GM15510 (cell line): ENCODE measurements around the gene HSDL2.

Source experiments
- POLR2A ChIP-seq: IDR thresholded peaks from 3 replicates; pipeline ENCODE4 v1.6.1; 2011; ENCODE audit warnings: borderline replicate concordance; ENCODE audit not compliant: insufficient read length; ENCODE audit errors: extremely low read depth

HSDL2 gene

GRCh38 chr9:112477330-112477729, 97.4 kb downstream of the HSDL2 start:
- TF ChIP-seq POLR2A = no peak

- TF ChIP-seq POLR2A = no peak
These were observed 99.3 kb downstream of the HSDL2 start for GRCh38 chr9:112479221-112479620.

- TF ChIP-seq POLR2A = no peak
These were observed 104.7 kb downstream of the HSDL2 start for GRCh38 chr9:112484607-112485006.

GRCh38 chr9:112485574-112485973, 105.7 kb downstream of the HSDL2 start:
- no peak for TF ChIP-seq POLR2A

GRCh38 chr9:112486221-112487007, 106.5 kb downstream of the HSDL2 start, which contains the start of gene KIAA1958:
Gene KIAA1958, plus strand, starts transcription at chr9:112486827. Its CDS starts 87,254 bp downstream, at chr9:112574081.
- TF ChIP-seq POLR2A = peak; percentile 95

GRCh38 chr9:112487008-112487798, 107.3 kb downstream of the HSDL2 start:
- no peak for TF ChIP-seq POLR2A

- no peak for TF ChIP-seq POLR2A
These were observed 108.0 kb downstream of the HSDL2 start for GRCh38 chr9:112487799-112488340.

GRCh38 chr9:112489039-112489546, 109.2 kb downstream of the HSDL2 start:
- no peak for TF ChIP-seq POLR2A

- no peak for TF ChIP-seq POLR2A
These were observed 110.2 kb downstream of the HSDL2 start for GRCh38 chr9:112489876-112490666.

GRCh38 chr9:112493393-112494137, 113.7 kb downstream of the HSDL2 start:
- no peak for TF ChIP-seq POLR2A

- no peak for TF ChIP-seq POLR2A
These were observed 114.2 kb downstream of the HSDL2 start for GRCh38 chr9:112494153-112494552.

- TF ChIP-seq POLR2A = no peak
These were observed 115.7 kb downstream of the HSDL2 start for GRCh38 chr9:112495614-112496013.

GRCh38 chr9:112496074-112496722, 116.3 kb downstream of the HSDL2 start:
- no peak for TF ChIP-seq POLR2A
